Loucy (cell line): Measurements from ENCODE around the gene SENP7.

Experiments
- H2AFZ ChIP-seq: fragments of 200-600 bp; sonication (generic); 2 replicates; pipeline ENCODE4 v1.6.0; 2016; ENCODE audit warnings: antibody characterized with exemption, mild to moderate bottlenecking, low read length, moderate library complexity
- H3F3A ChIP-seq: fragments of 200-600 bp; 2 replicates; pipeline ENCODE4 v1.6.0; 2016; ENCODE audit warnings: antibody characterized with exemption, low read depth, mild to moderate bottlenecking
- H3K27me3 ChIP-seq: fragments of 200-600 bp; sonication (generic); 2 replicates; pipeline ENCODE4 v1.6.1; 2014; ENCODE audit warnings: low read length, mild to moderate bottlenecking; ENCODE audit not compliant: insufficient read depth, poor library complexity, severe bottlenecking
- H3K36me3 ChIP-seq: fragments of 200-600 bp; sonication (generic); 2 replicates; pipeline ENCODE4 v1.6.1; 2016; ENCODE audit warnings: low read length; ENCODE audit not compliant: insufficient read depth
- H3K4me1 ChIP-seq: fragments of 200-600 bp; sonication (generic); 2 replicates; pipeline ENCODE4 v1.5.1; 2014; ENCODE audit warnings: low read length, mild to moderate bottlenecking; ENCODE audit not compliant: insufficient read depth, poor library complexity, severe bottlenecking
- H3K4me2 ChIP-seq: fragments of 200-600 bp; sonication (generic); 2 replicates; pipeline ENCODE4 v1.6.0; 2014; ENCODE audit warnings: antibody characterized with exemption, low read length, low read depth, mild to moderate bottlenecking; ENCODE audit not compliant: poor library complexity, severe bottlenecking
- H3K4me3 ChIP-seq: fragments of 200-600 bp; sonication (generic); 2 replicates; pipeline ENCODE4 v1.5.1; 2014; ENCODE audit warnings: low read length, mild to moderate bottlenecking, mixed read lengths; ENCODE audit not compliant: poor library complexity, severe bottlenecking
- H3K79me2 ChIP-seq: fragments of 200-600 bp; sonication (generic); 2 replicates; pipeline ENCODE4 v1.6.1; 2014; ENCODE audit warnings: low read length; ENCODE audit not compliant: insufficient read depth
- H3K9ac ChIP-seq: fragments of 200-600 bp; sonication (generic); 2 replicates; pipeline ENCODE4 v1.6.0; 2014; ENCODE audit warnings: mild to moderate bottlenecking, low read depth, low read length, moderate library complexity; ENCODE audit not compliant: poor library complexity, severe bottlenecking
- H3K9me2 ChIP-seq: fragments of 200-600 bp; sonication (generic); replicated peaks from 2 replicates; pipeline ENCODE4 v1.6.1; 2016; ENCODE audit warnings: low read depth, low read length, mixed read lengths
- H3K9me3 ChIP-seq: fragments of 200-600 bp; sonication (generic); 2 replicates; pipeline ENCODE4 v1.6.1; 2014; ENCODE audit warnings: mild to moderate bottlenecking, antibody characterized with exemption, low read length, low read depth; ENCODE audit not compliant: insufficient read depth
- H4K20me1 ChIP-seq: fragments of 200-600 bp; sonication (generic); 2 replicates; pipeline ENCODE4 v1.6.0; 2014; ENCODE audit warnings: antibody characterized with exemption, low read length, mild to moderate bottlenecking; ENCODE audit not compliant: insufficient read depth, poor library complexity, severe bottlenecking
- EZH2phosphoT487 ChIP-seq: fragments of 200-600 bp; IDR thresholded peaks from 2 replicates; pipeline ENCODE4 v1.6.1; 2018; ENCODE audit warnings: antibody characterized with exemption, mild to moderate bottlenecking, moderate library complexity, borderline replicate concordance
- TF ChIP-seq, protein P1 (sequence below): fragments of 200-600 bp; sonication (generic); conservative IDR thresholded peaks from 2 replicates; pipeline ENCODE4 v1.5.1; 2014; ENCODE audit warnings: mild to moderate bottlenecking, antibody characterized with exemption, low read length

Gene SENP7

DNA sequence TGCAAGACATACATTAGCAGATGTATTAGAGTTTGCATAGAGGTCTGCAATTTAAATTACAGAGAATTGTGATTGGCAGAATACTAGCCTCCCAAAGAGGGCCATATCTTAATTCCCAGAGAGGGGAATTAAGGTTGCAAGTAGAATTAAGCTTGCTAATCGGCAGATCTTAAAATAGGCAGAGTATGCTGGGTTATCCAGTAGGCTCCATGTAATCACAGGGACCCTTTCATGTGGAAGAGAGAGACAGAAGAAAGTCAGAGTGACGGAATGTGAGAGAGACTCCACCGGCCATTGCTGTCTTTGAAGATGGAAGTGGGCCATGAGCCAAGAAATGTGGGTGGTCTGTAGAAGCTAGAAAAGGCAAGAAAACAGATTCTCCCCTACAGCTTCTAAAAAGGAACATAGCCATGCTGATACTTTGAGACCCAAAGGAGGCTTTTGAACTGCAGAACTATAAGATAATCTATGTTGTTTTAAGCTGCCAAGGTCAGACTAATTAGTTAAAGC, 231.4 kb downstream of the SENP7 start:
- Histone ChIP-seq H3K9me3 (no peaks in the 10 kb centered on the region), H4K20me1 (no peaks in the 10 kb centered on the region), H3K79me2 (no peaks in the 10 kb centered on the region), H3K9ac (no peak overlapping the region), H3K27me3 (no peaks in the 10 kb centered on the region), H3K36me3 (no peaks in the 10 kb centered on the region), H3K9me2 (no peaks in the 10 kb centered on the region), H3K4me1 (no peaks in the 10 kb centered on the region), H2AFZ (no peak overlapping the region), H3F3A (no peaks in the 10 kb centered on the region), H3K4me2 (no peak overlapping the region), H3K4me3 (no peak overlapping the region)
- TF ChIP-seq EZH2phosphoT487, result no peak
- TF ChIP-seq, protein P1, sequence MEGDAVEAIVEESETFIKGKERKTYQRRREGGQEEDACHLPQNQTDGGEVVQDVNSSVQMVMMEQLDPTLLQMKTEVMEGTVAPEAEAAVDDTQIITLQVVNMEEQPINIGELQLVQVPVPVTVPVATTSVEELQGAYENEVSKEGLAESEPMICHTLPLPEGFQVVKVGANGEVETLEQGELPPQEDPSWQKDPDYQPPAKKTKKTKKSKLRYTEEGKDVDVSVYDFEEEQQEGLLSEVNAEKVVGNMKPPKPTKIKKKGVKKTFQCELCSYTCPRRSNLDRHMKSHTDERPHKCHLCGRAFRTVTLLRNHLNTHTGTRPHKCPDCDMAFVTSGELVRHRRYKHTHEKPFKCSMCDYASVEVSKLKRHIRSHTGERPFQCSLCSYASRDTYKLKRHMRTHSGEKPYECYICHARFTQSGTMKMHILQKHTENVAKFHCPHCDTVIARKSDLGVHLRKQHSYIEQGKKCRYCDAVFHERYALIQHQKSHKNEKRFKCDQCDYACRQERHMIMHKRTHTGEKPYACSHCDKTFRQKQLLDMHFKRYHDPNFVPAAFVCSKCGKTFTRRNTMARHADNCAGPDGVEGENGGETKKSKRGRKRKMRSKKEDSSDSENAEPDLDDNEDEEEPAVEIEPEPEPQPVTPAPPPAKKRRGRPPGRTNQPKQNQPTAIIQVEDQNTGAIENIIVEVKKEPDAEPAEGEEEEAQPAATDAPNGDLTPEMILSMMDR, result no peak

DNA sequence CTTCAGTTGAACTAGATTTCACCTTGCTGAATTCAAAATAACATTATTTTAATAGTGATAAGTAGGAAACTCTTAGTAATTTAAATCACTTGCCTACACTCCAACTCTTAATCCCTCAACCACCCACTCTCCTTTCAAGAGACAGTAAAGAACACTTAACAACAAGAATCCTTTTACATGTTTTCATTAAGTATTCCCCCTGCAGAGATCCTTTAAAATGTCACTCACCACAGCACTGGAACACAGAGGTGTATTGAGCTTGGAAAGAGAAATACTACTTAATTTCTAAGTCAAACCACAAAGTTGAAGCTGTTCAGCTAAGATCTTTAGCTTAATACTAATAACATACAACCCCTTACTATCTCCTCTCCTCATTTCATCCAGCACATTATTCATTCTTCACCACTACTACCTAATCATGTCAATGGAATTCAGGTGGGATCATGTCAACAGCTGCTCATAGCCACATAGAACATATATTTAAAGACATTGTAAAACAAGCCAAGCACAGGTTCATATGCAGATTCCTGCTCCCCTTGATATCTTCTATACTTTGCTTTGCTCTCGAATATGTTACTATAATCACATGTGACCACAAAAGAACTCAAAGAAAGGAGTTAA, 233.1 kb downstream of the SENP7 start:
- no peak overlapping the region for H3K4me2 ChIP-seq
- H3K27me3 ChIP-seq, result no peaks in the 10 kb centered on the region
- H3K4me1 ChIP-seq, result no peaks in the 10 kb centered on the region

DNA sequence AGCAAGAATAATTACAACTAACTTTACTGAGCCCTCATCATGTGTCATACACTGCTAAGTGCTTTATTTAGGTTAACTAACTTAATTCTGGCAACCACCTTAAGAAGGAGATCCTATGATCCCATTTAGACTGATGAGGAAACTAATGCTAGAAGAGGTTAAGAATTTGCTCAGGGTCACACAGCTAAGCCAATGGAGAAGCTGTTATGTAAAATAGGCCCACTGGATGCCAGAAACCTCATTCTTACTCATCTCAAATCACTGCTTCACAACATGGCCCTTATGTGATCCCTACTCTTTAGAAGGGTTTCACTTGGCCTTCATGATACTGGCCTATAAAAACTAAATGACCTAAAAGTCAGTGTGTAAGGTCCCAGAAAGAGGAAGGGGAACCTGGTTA, 233.8 kb downstream of the SENP7 start:
- H3K9me3 ChIP-seq, result no peaks in the 10 kb centered on the region
- H3K4me3 ChIP-seq, result no peak overlapping the region
- no peaks in the 10 kb centered on the region for H3K79me2 ChIP-seq
- H3F3A ChIP-seq, result no peaks in the 10 kb centered on the region
- H3K9me2 ChIP-seq, result no peaks in the 10 kb centered on the region
- no peaks in the 10 kb centered on the region for H3K4me1 ChIP-seq
- no peaks in the 10 kb centered on the region for H3K27me3 ChIP-seq
- H4K20me1 ChIP-seq, result no peaks in the 10 kb centered on the region
- H3K9ac ChIP-seq, result no peak overlapping the region
- no peaks in the 10 kb centered on the region for H3K36me3 ChIP-seq
- H2AFZ ChIP-seq, result no peak overlapping the region
- H3K4me2 ChIP-seq, result no peak overlapping the region
- TF ChIP-seq EZH2phosphoT487, result no peak
- TF ChIP-seq, protein P1, result no peak

More for the DNA sequence above, 233.1 kb downstream of the SENP7 start:
- no peaks in the 10 kb centered on the region for H3K36me3 ChIP-seq
- H4K20me1 ChIP-seq, result no peaks in the 10 kb centered on the region
- H3K9ac ChIP-seq, result no peak overlapping the region
- no peak overlapping the region for H3K4me3 ChIP-seq
- H3K79me2 ChIP-seq, result no peaks in the 10 kb centered on the region
- H3K9me2 ChIP-seq, result no peaks in the 10 kb centered on the region
- H2AFZ ChIP-seq, result no peak overlapping the region
- no peaks in the 10 kb centered on the region for H3K9me3 ChIP-seq
- no peaks in the 10 kb centered on the region for H3F3A ChIP-seq
- TF ChIP-seq, protein P1, result no peak
- TF ChIP-seq EZH2phosphoT487, result no peak
